Fibroblast of skin of right quadriceps (primary cell): ENCODE results near the gene CENPW.
A peak's percentile ranks its signal among the peaks of the same experiment; 100 is the strongest.

Source experiments
- DNase-seq: peaks from one replicate; pipeline ENCODE4 v3.0.0-alpha.2; 2013

CENPW gene

DNA sequence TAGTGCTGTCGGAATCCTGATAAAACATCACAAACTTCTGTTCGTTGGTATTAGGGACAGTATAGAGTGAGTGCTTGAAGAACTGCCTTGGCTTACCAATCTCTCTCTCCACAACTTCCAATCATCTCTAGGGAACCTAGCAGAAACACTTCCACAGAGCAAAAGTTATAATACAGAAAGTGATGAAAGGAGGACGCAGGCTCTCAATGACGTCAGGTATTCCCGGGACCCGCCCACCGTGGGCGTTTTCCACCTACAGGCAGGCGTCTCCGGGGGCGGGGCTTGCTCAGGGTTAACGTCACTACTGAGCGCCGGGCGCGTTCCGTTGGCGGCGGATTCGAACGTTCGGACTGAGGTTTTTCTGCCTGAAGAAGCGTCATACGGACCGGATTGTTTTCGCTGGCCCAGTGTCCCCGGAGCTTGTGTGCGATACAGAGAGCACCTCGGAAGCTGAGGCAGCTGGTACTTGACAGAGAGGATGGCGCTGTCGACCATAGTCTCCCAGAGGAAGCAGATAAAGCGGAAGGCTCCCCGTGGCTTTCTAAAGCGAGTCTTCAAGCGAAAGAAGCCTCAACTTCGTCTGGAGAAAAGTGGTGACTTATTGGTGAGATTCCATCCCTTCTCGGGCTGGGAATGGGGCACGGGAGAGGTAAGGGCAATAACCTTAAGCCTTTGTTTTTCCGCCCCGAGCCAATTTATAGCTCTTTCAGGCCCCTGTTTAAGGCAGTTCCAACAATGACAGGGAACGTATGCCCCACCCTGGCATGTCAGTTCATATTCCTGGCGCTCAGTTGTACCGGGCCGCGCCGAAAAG lies at the start of gene CENPW:
Gene CENPW, plus strand, starts transcription at position 320 of the 814 bp plus-strand sequence. Its CDS starts 159 bp downstream, at position 479.
- DNase-seq: peak; percentile 83

DNA sequence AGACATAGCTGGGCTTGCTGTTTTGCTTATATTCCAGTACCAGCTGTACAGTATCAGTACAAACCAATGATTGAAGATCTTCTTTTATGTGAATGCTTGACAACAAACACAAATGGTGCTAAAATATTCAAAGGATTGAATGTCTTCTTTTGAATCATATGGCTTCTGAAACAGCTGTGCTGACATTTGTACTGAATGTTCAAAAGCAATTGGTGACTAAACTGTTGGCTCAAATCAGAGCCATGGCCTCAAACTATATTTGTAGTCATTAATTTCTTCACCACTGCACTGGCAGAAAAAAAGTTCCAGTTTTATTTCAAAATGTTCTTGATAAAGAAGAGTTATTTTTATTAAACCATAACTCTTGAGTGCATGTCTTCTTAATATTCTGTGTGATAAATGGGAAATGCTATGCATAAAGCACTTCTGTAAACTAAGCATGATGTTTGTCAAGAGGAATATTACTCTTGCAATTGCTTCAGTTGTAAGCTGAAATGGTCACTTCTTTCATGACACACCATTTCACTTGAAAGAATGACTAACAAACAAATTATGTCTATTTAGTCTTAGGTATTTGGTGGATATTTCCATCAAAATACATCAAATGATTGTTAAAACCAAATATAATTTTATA lies 45.9 kb upstream of the CENPW start:
- DNase-seq: no peak

DNA sequence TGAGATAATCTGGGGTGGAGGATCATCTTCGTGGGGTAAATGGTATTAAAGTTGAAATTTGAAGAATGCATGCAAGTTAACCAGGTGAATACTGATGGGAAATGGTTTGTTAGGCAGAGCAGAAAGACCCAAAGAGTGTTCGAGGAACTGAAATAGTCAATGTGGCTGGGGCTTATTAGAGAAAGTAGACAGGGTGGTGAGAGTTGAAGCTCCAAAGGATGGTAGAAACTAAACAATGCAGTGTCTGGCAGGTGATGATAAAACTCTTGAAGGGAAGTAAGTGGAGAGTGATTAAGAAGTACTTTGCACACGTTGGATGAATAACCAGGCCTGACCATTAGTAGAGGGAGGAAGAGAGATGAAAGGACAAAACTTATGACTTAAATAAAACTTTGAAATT lies 39.8 kb upstream of the CENPW start:
- DNase-seq: no peak

DNA sequence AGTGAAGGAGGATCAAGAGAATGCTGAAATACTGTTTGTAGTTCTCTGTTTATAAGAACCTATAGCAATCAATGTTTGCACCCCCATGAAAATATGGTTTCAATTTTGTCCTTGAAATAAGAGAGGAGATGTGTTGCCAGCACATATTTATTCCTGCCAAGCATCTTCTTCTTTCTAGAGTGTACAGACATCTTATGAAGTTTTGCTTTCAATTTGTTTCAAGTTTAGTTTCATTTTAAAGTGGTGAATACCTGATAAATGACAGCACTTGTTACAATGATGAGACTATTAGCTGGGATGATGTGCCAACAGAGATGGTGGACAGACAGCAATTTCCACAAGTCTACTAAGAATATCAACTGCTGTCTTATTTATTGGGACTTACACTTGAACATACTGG lies 39.2 kb upstream of the CENPW start:
- DNase-seq: no peak

DNA sequence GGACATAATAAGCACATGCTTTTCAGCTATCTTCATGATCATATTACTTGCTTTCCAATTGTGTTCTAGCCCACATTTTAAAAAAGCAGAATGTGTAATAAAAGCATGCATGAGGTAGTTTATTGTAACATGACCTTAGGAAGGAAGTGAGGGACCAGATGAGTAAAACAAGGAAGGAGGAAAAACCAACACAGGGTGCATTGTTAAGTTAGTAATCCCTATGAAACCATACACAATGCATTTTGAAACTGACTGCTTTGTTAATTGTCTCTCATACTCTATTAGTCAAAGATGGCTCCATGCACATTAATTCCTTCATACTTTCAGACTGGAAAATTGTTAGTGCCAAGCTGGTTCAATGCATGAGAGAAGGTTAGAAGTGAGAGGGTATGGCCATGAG lies 37.7 kb upstream of the CENPW start:
- no peak for DNase-seq

DNA sequence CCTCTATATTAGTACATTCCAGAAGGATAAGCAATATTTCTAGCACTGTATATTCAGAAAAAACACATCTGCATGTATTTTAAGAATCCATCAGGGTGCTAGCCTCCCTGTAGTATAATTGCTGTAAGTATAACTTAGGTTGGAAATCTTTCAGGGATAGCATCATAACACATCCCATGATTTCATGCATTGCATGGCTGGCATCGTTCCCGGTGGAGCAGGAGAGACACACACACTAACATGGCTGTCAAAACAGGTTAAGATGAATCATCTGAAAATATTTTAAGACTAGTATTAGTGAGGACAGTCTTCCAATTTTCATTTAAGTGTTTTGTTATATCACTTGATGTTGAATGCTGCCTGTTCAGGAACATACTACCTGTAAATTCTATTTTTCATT lies 32.1 kb upstream of the CENPW start:
- peak; percentile 83 for DNase-seq

DNA sequence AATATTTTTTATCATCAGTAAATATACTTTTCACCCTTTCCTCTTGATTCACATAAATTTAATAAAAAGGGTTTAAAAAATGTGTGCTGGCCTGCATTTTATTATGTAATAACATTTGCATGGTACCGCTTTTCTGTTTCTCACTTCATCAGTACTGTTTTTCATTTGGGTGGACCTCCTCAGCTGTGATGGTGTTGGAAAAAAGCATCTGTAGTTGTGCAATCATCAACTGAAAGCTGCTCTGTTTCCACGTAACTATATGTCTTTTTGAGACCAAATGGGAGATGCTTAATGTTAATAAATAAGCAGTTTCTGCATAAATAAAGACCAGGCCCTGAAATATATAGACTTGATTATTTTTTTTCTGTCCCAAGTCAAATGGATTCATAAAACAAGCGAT lies 31.6 kb upstream of the CENPW start:
- no peak for DNase-seq

DNA sequence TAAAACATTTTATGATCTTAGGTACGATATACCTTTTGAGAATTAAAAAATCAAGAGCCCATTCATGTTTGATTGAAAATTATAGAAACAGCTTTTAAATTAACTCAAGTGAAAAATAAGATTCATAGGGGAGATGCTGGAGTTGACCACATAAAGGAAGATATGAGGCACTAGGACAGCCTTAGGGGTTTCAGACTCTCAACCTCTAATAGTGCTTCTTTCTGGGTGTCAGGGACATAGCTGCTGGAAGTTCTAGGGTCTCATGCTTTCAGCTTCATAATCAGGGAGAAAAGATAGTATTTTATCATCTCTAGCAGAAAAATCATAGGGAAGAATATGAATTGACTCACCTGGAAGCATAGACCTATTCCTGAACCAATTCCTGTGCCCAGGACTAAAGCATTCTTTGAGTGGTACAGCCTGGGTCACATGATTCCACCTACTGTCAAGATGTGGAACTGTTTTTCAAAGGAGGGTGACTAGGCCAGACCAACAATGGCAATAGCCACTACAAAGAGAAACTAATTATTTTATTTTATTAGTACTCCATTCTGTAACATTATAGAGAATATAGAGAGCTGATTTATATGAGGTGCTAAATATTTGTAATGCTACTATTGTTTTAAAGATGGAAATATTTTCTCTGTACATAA lies 27.8 kb upstream of the CENPW start:
- DNase-seq: peak; percentile 1

DNA sequence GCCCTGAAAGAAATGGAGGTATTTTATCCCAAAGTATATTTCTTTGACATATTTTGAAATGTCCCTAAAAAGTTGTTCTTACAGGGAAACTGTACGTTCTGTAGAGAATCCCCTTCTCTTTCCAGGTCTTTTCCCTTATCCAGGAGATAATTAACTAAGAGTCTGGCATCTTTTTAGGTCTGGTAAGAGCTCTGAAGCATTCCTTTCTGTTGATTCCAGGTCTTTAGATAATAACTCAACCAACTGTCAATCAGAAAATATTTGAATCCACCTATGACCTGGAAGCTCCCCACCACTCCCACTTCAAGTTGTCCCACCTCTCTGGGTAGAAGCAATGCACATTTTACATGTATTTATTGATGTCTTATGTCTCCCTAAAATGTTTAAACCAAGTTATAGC lies 26.0 kb upstream of the CENPW start:
- DNase-seq: no peak

DNA sequence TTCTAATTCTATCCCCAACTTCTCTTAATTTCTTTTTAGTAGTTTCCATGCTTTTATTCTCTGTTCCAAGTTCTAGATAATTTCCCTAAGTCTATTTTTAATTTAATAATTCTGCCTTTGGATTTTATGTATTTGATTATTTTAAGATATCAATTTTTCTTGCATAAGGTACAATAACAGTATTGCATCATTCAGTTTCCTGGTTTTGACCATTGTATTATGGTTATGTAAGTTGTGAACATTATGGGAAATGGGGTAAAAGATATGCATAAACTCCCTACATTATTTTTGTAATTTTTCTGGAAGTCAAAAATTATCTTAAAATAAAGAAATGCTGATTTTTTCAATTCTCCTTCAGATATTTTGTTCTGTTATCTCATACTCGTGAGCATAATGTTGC lies 21.1 kb upstream of the CENPW start:
- no peak for DNase-seq

DNA sequence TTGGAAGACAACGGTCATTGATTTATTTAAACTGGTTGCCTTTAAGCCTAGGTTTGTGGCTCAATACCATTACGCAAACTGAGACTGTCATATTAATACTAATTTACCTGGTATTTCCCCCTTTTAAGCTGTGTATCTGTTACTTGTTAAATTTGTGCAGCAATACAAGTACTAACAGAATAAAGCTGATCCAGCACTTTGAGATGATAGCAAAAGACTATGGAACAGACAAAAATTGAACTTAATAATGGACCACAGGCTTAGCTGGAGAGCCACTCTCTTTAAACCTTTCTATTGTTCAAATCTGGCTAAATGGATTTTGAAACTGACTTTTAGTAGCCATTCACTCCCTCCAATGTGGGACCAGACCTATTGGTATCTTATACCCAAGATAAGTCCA lies 6.2 kb upstream of the CENPW start:
- DNase-seq: no peak

DNA sequence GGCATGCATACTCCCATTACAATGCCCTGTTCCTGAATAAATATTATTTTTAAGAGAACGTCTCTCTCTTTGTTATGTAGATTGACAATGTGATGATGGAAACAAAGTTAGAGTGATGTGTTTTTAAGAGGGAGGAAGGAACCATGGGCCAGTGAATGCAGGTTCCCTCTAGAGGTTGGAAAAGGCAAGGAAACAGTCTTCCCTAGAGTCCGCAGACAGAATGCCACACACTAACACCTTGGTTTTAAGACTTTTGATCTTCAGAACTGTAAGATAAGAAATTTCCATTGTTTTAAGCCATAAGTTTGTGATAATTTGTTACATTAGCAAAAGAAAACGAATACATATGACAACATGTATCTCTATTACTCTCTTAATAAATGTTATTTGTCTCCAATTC lies 4.7 kb upstream of the CENPW start:
- no peak for DNase-seq

DNA sequence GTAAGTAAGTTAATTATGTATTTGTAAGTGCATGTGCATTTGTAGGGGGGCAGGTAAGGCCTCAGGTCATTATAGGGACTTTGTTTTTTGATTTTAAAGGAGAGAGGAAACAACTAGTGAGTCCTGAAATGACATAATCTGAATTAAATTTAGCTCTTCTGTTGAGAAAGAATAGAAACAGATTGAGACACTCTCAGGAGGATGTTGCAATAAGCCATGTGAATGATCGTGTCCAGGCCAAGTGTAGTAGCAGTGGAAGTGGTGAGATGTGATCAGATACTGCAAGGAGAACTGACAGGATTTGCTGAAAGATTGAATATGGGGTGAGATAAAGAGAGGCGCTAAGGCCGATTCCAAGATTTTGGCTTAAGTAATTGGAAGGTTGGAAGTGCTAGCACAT lies 2.6 kb upstream of the CENPW start:
- peak; percentile 39 for DNase-seq

DNA sequence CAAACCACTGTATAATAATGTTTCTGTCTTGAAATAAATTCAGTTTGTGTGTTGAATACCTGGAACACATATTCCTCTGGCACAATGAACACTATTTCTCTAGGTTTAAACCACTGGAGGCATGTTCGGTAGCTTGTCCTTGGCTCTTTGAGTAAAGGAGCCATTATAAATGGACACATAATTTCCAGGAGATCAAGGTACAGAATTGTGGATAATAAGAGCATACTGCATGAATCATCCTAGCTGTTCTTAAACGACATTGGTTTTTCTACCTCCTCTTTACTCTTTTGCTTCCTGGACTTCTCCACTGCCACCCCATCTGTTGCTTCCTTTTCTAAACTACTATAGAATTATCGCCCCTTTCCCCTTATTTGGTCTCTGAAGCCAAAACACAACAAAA lies 1.2 kb downstream of the CENPW start:
- DNase-seq: no peak

DNA sequence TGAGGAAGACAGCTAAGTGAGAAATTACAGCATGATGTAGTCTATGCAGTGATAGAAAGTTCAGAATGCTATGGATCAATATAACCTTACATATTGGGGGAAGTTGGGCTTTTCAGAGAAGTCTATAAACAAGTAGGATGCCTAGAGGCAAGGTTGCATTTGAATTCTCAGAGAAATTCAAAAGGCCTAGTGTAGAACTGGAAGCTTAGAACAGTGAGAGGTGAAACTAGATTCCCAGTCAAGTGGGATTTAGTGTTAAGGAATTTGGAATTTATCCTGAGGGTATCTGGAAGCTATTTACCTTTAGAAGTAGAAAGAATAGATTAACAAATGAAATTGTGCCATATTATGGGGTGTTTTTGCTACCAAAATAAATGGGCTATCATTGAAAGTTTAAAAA lies 4.3 kb downstream of the CENPW start:
- no peak for DNase-seq

DNA sequence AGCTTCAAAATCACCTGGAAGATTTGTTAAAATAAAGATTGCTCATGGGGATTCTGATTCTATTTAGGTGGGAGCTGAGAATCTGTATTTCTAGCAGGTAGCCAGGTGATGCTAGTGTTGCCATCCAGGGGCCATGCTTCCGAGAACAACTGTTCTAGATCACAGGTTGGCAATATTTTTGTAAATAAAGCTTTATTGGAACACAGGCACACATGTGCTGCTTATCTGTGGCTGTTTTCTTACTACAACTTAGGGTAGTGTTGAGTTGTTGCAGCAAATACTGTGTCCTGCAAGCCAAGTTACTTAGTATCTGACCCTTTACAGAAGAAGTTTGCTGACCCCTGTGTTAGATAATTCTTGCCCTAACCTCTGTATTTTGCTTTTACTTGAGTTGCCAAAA lies 12.0 kb downstream of the CENPW start:
- DNase-seq: no peak

DNA sequence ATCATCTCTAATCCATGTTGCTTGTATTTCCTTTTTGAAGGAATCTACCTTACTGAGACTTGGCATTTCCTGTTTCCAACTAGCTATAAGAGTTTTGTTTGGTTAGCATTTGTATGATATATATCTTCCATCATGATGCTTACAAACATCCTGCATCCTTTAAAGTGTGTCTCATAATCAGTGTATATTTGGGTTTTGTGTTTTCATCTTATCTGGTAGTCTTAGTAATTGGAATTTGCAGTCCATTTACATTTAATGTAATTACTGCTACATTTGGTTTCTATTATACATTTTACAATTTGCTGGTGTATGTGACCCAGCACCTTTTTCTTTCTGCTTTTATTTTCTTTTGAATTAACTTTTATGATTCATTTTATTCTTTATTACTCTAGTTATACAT lies 12.6 kb downstream of the CENPW start:
- no peak for DNase-seq

DNA sequence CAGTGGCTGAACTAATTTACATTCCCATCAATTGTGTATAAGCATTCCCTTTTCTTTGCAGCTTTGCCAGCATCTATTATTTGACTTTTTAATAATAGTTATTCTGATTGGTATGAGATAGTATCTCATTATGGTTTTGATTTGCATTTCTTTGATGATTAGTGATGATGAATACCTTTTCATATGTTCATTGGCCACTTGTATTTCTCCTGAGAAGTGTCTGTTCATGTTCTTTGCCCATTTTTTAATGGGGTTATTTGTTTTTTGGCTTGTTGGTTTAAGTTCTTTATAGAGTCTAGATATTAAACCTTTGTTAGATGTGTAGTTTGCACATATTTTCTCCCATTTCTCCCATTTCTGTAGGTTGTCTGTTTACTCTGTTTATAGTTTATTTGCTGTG lies 16.6 kb downstream of the CENPW start:
- DNase-seq: no peak

DNA sequence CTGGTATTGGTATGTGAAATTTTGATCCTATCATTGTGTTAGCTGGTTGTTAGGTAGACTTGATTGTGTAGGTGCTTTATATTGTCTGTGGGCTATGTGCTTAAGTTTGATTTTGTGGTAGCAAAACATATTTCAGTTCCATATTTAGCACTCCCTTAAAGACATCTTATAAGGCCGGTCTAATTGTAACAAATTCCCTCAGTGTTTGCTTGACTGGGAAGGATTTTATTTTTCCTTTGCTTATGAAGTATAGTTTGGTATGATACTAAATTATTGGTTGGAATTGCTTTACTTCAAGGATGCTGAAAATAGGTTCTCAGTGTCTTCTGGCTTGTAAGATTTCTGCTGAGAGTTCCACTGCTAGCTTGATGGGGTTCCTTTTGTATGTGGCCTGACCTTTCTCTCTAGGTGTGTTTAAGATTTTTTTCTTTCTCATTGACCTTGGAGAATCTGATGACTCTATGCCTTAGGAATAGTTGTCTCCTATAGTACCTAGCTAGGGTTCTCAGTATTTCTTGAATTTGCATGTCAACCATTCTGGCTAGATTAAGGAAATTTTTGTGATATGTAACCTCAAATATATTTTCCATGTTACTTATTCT lies 20.1 kb downstream of the CENPW start:
- DNase-seq: no peak

DNA sequence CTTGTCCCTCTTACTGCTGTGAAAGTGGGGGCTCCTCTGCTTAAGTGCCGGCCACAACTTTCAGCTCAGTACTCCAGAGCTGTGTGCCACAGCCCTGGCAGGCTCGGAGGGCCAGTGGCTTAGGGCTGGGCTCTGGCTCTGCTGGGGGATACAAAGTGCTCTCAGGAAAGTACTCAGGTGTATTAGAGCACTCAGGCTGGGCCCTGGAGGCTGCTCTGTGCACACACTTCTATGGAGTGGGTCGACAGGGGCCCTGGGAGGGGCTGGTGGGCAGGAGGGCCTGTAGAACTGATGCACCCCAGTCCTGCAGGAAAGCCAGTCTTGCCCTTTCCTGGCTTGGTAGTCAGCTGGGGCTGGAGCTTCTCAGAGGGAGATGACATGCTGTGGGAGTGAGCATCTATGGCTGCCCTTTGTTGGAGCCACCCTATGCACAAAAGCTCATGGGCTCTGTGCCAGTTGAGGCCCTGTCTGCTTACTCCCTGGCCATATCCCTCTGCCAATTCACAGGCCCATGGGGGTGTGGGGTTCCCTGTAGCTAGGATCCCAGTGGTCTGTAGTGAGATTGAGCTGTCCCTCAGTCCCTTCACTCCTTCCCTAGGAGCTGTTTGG lies 22.0 kb downstream of the CENPW start:
- DNase-seq: no peak

DNA sequence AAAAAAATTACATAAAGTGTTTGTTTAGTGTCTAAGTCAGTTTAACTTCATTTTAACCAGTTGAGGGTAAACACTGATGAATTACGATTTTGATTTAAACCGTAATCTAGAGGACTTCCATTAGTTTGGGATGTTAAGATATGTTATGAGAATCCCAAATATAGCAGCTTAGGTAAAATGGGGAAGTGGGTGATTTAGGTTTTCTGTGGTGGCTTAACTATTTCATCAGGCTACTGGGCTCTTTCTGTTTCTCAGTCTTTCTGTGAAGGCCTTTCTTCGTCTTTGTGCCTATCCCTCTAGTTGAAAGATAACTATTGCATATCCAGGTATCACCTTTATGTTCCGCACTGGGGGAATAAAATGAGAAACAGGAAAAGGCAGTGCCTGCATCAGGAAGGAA lies 27.9 kb downstream of the CENPW start:
- no peak for DNase-seq

DNA sequence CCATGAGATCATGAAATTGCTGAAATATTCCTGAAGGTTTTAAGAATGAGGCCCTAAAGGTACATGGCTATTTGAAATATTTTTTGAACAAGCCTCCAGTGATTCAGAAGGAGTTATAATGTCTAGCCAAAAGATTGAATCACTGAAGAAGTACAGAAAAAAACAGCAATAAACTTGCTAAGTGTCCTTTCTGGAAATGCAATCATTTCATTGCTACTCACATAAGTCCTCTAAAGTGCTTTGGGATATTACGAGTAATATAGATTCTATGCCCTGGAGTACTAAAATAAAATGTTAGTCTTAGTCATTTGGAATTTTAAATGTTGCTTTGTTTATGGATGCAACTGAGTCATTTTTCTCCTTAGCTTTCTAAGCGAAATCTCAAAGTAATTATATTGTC lies 32.7 kb downstream of the CENPW start:
- peak; percentile 20 for DNase-seq

DNA sequence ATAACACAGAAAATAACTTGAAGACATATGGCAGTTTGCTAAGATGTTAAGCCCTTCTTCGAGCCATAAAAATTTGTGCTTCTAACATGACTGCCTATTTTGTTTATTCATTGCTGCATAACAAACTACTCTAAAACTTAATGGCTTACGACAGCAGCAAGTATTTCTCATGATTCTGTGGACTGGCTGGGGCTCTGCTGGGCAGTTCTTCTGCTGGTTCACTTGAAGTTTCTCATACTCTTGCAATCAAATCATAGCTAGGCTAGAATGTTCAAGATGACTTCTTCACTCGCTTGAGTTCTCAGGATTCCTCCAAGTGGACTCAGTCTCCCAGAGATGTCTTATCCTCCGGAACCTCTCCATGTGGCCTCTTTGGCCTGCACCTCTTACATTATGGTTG lies 33.4 kb downstream of the CENPW start:
- no peak for DNase-seq
